OCI-LY7 (cell line): ENCODE results near the gene PEMT. TPM values are rescaled to one million over a fixed set of nuclear protein-coding genes. Genes with fewer than 3 reads are reported as not detected.
A peak's percentile ranks its signal among the peaks of the same experiment; 100 is the strongest.

Experiments
- BruUV-seq: library from RNA; stranded (reverse); fragments of 400-500 nt; replicated peaks from 2 replicates; lab custom pipeline; 2021; lab: Mats Ljungman, UMichigan
- CTCF ChIA-PET: fragments of 300-600 bp; sonication (Branson Sonifier 250); formaldehyde crosslinking; loops from one replicate; lab custom pipeline; 2022; ENCODE audit warnings: antibody characterized with exemption; ENCODE audit not compliant: unreplicated experiment; lab: Charles Lee
- POLR2A ChIA-PET: fragments of 300-600 bp; sonication (Branson Sonifier 250); formaldehyde crosslinking; loops from one replicate; lab custom pipeline; 2022; ENCODE audit warnings: antibody characterized with exemption; lab: Charles Lee
- DNase-seq: peaks from one replicate; pipeline ENCODE4 v3.0.0-alpha.2; 2015; ENCODE audit warnings: low spot score
- H2AFZ ChIP-seq: fragments of 200-600 bp; sonication (generic), shearing (Covaris generic); 2 replicates; pipeline ENCODE4 v1.6.1; 2014; ENCODE audit warnings: mild to moderate bottlenecking, antibody characterized with exemption, low read length, moderate library complexity
- H3K27ac ChIP-seq: fragments of 200-600 bp; sonication (generic); 2 replicates; pipeline ENCODE4 v1.5.1; 2014; ENCODE audit warnings: mixed run types, low read depth, mild to moderate bottlenecking, moderate library complexity, low read length, inconsistent platforms; ENCODE audit not compliant: poor library complexity, severe bottlenecking
- H3K36me3 ChIP-seq: fragments of 200-600 bp; sonication (generic); 2 replicates; pipeline ENCODE4 v1.6.1; 2014; ENCODE audit warnings: mild to moderate bottlenecking, antibody characterized with exemption, low read length, moderate library complexity, mixed read lengths; ENCODE audit not compliant: insufficient read depth
- H3K4me1 ChIP-seq: fragments of 200-600 bp; sonication (generic); 2 replicates; pipeline ENCODE4 v1.5.1; 2014; ENCODE audit warnings: mild to moderate bottlenecking, low read length; ENCODE audit not compliant: insufficient read depth, poor library complexity, severe bottlenecking
- H3K4me2 ChIP-seq: fragments of 200-600 bp; sonication (generic); 2 replicates; pipeline ENCODE4 v1.6.1; 2014; ENCODE audit warnings: mild to moderate bottlenecking, low read length
- H3K4me3 ChIP-seq: fragments of 200-600 bp; sonication (generic); 2 replicates; pipeline ENCODE4 v1.5.1; 2014; ENCODE audit warnings: mild to moderate bottlenecking, low read depth, low read length; ENCODE audit not compliant: poor library complexity, severe bottlenecking
- H3K79me2 ChIP-seq: fragments of 200-600 bp; sonication (generic); 2 replicates; pipeline ENCODE4 v1.6.1; 2016; ENCODE audit warnings: low read depth, mild to moderate bottlenecking, low read length, moderate library complexity, mixed read lengths; ENCODE audit not compliant: insufficient read depth
- H3K9me2 ChIP-seq: fragments of 200-600 bp; sonication (generic); 2 replicates; pipeline ENCODE4 v1.6.1; 2016; ENCODE audit warnings: mild to moderate bottlenecking, low read length, mixed read lengths; ENCODE audit not compliant: insufficient read depth
- H3K9me3 ChIP-seq: fragments of 200-600 bp; sonication (generic); 2 replicates; pipeline ENCODE4 v1.6.1; 2014; ENCODE audit warnings: mild to moderate bottlenecking, mixed run types, low read length, mixed read lengths
- H4K20me1 ChIP-seq: fragments of 200-600 bp; sonication (generic); 2 replicates; pipeline ENCODE4 v1.6.1; 2014; ENCODE audit warnings: mild to moderate bottlenecking, antibody characterized with exemption, low read length, moderate library complexity, mixed read lengths; ENCODE audit not compliant: insufficient read depth
- EZH2phosphoT487 ChIP-seq: fragments of 200-600 bp; sonication (generic); IDR thresholded peaks from 2 replicates; pipeline ENCODE4 v1.6.1; 2018; ENCODE audit warnings: low read depth, borderline replicate concordance, mild to moderate bottlenecking, mixed run types, antibody characterized with exemption, low read length, moderate library complexity, mixed read lengths
- intact Hi-C: fragments of 100-400 bp; cut with micrococcal nuclease; formaldehyde crosslinking; loops from one replicate; pipeline ENCODE4 v1.10.0; 2022; ENCODE audit not compliant: unreplicated experiment
- total RNA-seq, 2 experiments: library from RNA; depleted of rRNA in 1 of 2; stranded (reverse); fragments of >200 nt in 1 of 2; shearing (Covaris generic) in 1 of 2; gene quantifications; 2 replicates each; pipeline ENCODE4 v1.2.3, GENCODE V29; 2014 to 2022
- TF ChIP-seq, protein P1 (sequence below): fragments of 200-600 bp; sonication (generic); conservative IDR thresholded peaks from 2 replicates; pipeline ENCODE4 v1.5.1; 2014; ENCODE audit warnings: mild to moderate bottlenecking, antibody characterized with exemption, low read length, moderate library complexity, mixed read lengths

PEMT gene
- total RNA-seq, 2 experiments from 2014 or later, result 27.3 to 53.5 TPM

DNA sequence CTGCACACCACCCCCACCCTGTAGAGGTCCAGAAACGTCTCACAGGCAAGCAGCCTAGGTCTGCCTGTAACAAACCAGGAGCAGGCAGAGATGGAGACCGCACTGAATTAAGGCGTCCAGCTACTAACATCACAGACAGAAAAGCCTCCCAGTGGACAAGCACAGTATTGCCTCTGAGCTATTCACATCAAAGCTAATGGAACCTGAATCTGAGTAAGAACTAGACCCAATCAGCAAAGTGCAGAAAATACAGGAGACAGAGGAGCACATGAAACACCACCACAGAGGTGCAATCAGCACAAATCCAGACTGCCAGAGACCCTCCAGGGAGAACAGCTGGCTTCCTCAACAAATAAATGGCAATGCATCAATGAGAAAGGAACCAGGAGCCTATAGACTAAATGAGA, 22.2 kb upstream of the PEMT start:
- ChIA-PET CTCF (interaction anchor here (0.6 to 1.0 kb wide), 2 partner anchors 15 to 23 kb away, joined by 3 to 5 read pairs; partner anchors contain the start of gene PEMT), POLR2A (interaction anchor here (0.6 kb wide), 1 partner anchor 52 kb away, joined by 4 read pairs; no protein-coding TSS in a partner anchor)
- peak; percentile 67 for DNase-seq
- Histone ChIP-seq H2AFZ (no peak overlapping the region), H3K4me2 (no peak overlapping the region), H3K9me2 (no peaks in the 10 kb centered on the region), H3K4me1 (no peaks in the 10 kb centered on the region), H3K4me3 (no peak overlapping the region), H3K9me3 (no peaks in the 10 kb centered on the region), H3K36me3 (no peaks in the 10 kb centered on the region), H4K20me1 (no peaks in the 10 kb centered on the region), H3K79me2 (no peaks in the 10 kb centered on the region), H3K27ac (no peak overlapping the region)
- TF ChIP-seq, protein P1, sequence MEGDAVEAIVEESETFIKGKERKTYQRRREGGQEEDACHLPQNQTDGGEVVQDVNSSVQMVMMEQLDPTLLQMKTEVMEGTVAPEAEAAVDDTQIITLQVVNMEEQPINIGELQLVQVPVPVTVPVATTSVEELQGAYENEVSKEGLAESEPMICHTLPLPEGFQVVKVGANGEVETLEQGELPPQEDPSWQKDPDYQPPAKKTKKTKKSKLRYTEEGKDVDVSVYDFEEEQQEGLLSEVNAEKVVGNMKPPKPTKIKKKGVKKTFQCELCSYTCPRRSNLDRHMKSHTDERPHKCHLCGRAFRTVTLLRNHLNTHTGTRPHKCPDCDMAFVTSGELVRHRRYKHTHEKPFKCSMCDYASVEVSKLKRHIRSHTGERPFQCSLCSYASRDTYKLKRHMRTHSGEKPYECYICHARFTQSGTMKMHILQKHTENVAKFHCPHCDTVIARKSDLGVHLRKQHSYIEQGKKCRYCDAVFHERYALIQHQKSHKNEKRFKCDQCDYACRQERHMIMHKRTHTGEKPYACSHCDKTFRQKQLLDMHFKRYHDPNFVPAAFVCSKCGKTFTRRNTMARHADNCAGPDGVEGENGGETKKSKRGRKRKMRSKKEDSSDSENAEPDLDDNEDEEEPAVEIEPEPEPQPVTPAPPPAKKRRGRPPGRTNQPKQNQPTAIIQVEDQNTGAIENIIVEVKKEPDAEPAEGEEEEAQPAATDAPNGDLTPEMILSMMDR, result peak; percentile 82
- no peak for TF ChIP-seq EZH2phosphoT487
- no TSS peak for BruUV-seq
- intact Hi-C loops, result loop anchor here (1.0 kb wide), 1 partner anchor 257 kb away; no protein-coding TSS in a partner anchor

- H4K20me1 ChIP-seq, result no peaks in the 10 kb centered on the region
- H3K36me3 ChIP-seq, result no peaks in the 10 kb centered on the region
- CTCF ChIA-PET, result interaction anchor here (0.6 kb wide), 1 partner anchor 28 kb away, joined by 3 read pairs; no protein-coding TSS in a partner anchor
- no peak overlapping the region for H3K27ac ChIP-seq
- no peaks in the 10 kb centered on the region for H3K9me2 ChIP-seq
- H3K4me1 ChIP-seq, result no peaks in the 10 kb centered on the region
- TF ChIP-seq, protein P1, result no peak
- TF ChIP-seq EZH2phosphoT487, result no peak
- intact Hi-C loops, result loop anchor here (1.0 kb wide), 1 partner anchor 256 kb away; no protein-coding TSS in a partner anchor
- no TSS peak for BruUV-seq
- H3K9me3 ChIP-seq, result no peaks in the 10 kb centered on the region
- POLR2A ChIA-PET, result no interaction called here
- H2AFZ ChIP-seq, result no peak overlapping the region
- H3K4me3 ChIP-seq, result no peak overlapping the region
- DNase-seq, result no peak
- no peaks in the 10 kb centered on the region for H3K79me2 ChIP-seq
- no peak overlapping the region for H3K4me2 ChIP-seq
Observed at GRCh38 chr17:17612085-17613022, 20.8 kb upstream of the PEMT start.
